GM12878 (cell line): ENCODE measurements around the gene MAZ. TPM values are rescaled to one million over a fixed set of nuclear protein-coding genes. Genes with fewer than 3 reads are reported as not detected.

ENCODE experiments used
- ATAC-seq: fragments of 200-7000 bp; cut with Tn5 transposase; 3 replicates; pipeline ENCODE4 v1.9.1; 2020; ENCODE audit warnings: mild to moderate bottlenecking, moderate library complexity
- BruUV-seq: library from RNA; stranded (reverse); fragments of 400-500 nt; replicated peaks from 2 replicates; lab custom pipeline; 2021; lab: Mats Ljungman, UMichigan
- CTCF ChIA-PET: fragments of 300-600 bp; sonication (Branson Sonifier 250); formaldehyde crosslinking; extraction: SDS; loops from one replicate; lab custom pipeline; 2021; ENCODE audit warnings: inconsistent platforms; lab: Yijun Ruan, JAX
- POLR2A ChIA-PET: fragments of 350-600 bp; formaldehyde crosslinking; extraction: SDS; loops from one replicate; lab custom pipeline; 2021; ENCODE audit warnings: inconsistent platforms; lab: Charles Lee
- RAD21 ChIA-PET: fragments of 300-600 bp; sonication (Branson Sonifier 250); formaldehyde crosslinking; loops from one replicate; lab custom pipeline; 2023; ENCODE audit warnings: antibody characterized with exemption; ENCODE audit not compliant: unreplicated experiment; lab: Charles Lee
- SMC1A ChIA-PET: fragments of 300-600 bp; sonication (Branson Sonifier 250); formaldehyde crosslinking; loops from one replicate; lab custom pipeline; 2023; ENCODE audit not compliant: unreplicated experiment, uncharacterized antibody; lab: Charles Lee
- DNase-seq: peaks from one replicate; pipeline ENCODE4 v3.0.0-alpha.2; 2011; ENCODE audit warnings: low read depth, low spot score
- FAIRE-seq: peaks from 3 replicates; lab custom pipeline; 2011; peaks lifted over from hg19 to GRCh38; lab: Jason Lieb, UNC
- H2AFZ ChIP-seq: 2 replicates; pipeline ENCODE4 v1.6.0; 2011; ENCODE audit warnings: low read depth, low read length, control low read depth; ENCODE audit not compliant: control insufficient read depth
- H3K27ac ChIP-seq: 2 replicates; pipeline ENCODE4 v1.5.1; 2011; ENCODE audit warnings: control low read depth; ENCODE audit not compliant: control insufficient read depth, insufficient read depth
- H3K27me3 ChIP-seq, 2 experiments: replicated peaks in 1 of 2; 2 replicates each; pipeline versions ENCODE4 v1.6.0 to v1.6.1; 2011; ENCODE audit warnings: low read length in 1 of 2; ENCODE audit not compliant: control insufficient read depth in 2 of 2, insufficient read depth in 2 of 2
- H3K36me3 ChIP-seq, 2 experiments: 2 replicates each; pipeline ENCODE4 v1.5.1; 2011; ENCODE audit warnings: low read length in 1 of 2; ENCODE audit not compliant: control insufficient read depth in 2 of 2, insufficient read depth in 2 of 2
- H3K4me1 ChIP-seq: 2 replicates; pipeline ENCODE4 v1.6.1; 2011; ENCODE audit warnings: mild to moderate bottlenecking, low read length, moderate library complexity, mixed read lengths; ENCODE audit not compliant: control insufficient read depth, insufficient read depth
- H3K4me2 ChIP-seq: 2 replicates; pipeline ENCODE4 v1.6.0; 2011; ENCODE audit warnings: control low read depth; ENCODE audit not compliant: control insufficient read depth, insufficient read depth
- H3K4me3 ChIP-seq: fragments of 200-600 bp; sonication (generic); 2 replicates; pipeline ENCODE4 v1.5.1; 2016
- H3K79me2 ChIP-seq: 2 replicates; pipeline ENCODE4 v1.6.0; 2011; ENCODE audit warnings: low read length; ENCODE audit not compliant: control insufficient read depth, insufficient read depth
- H3K9ac ChIP-seq: 2 replicates; pipeline ENCODE4 v1.8.0; 2011; ENCODE audit warnings: low read length, control low read depth, mixed read lengths; ENCODE audit not compliant: control insufficient read depth, insufficient read depth
- H3K9me3 ChIP-seq: replicated peaks from 3 replicates; pipeline ENCODE4 v1.5.1; 2011; ENCODE audit warnings: mild to moderate bottlenecking, low read length; ENCODE audit not compliant: control insufficient read depth, insufficient read depth
- H4K20me1 ChIP-seq: 2 replicates; pipeline ENCODE4 v1.6.0; 2011; ENCODE audit not compliant: control insufficient read depth, insufficient read depth
- ATF7 ChIP-seq: fragments of 450-650 bp; IDR thresholded peaks from 2 replicates; pipeline ENCODE4 v1.6.1; 2016; ENCODE audit warnings: low read depth, mild to moderate bottlenecking
- ETV6 ChIP-seq, 2 experiments: fragments of 450-650 bp in 1 of 2; IDR thresholded peaks in 1 of 2; conservative IDR thresholded peaks in 1 of 2; 2 replicates each; pipeline ENCODE4 v1.6.1; 2014; ENCODE audit warnings: antibody characterized with exemption in 1 of 2, borderline replicate concordance in 1 of 2, low read depth in 1 of 2, mild to moderate bottlenecking in 1 of 2, moderate library complexity in 1 of 2
- IKZF1 ChIP-seq: fragments of 450-650 bp; conservative IDR thresholded peaks from 2 replicates; pipeline ENCODE4 v1.6.1; 2017; ENCODE audit warnings: antibody characterized with exemption, mild to moderate bottlenecking
- IKZF2 ChIP-seq, 2 experiments: fragments of 450-650 bp; IDR thresholded peaks; 2 replicates each; pipeline ENCODE4 v1.6.1; 2017; ENCODE audit warnings: mild to moderate bottlenecking in 2 of 2, moderate library complexity in 2 of 2
- MTA2 ChIP-seq: fragments of 450-650 bp; IDR thresholded peaks from 2 replicates; pipeline ENCODE4 v1.6.1; 2016; ENCODE audit warnings: low read depth, mild to moderate bottlenecking, moderate library complexity
- NFXL1 ChIP-seq: fragments of 450-650 bp; IDR thresholded peaks from 2 replicates; pipeline ENCODE4 v1.6.1; 2017; ENCODE audit warnings: antibody characterized with exemption, mild to moderate bottlenecking, borderline replicate concordance
- SMC3 ChIP-seq: IDR thresholded peaks from 2 replicates; pipeline ENCODE4 v1.6.1; 2011; ENCODE audit warnings: low read length, improper control_type of control experiment, borderline replicate concordance
- WGBS: methylation state at CpG from one replicate; pipeline ENCODE4 v1.1.6; 2016; ENCODE audit warnings: low lambda C conversion rate; ENCODE audit not compliant: insufficient replicate concordance, insufficient coverage; ENCODE audit errors: missing lambda C conversion rate; 5-methylcytosine and 5-hydroxymethylcytosine counted together
- in situ Hi-C: fragments of 300-500 bp; cut with MboI; formaldehyde crosslinking; loops from 9 replicates; pipeline ENCODE4 v1.14.3; 2018; ENCODE audit warnings: mixed read lengths
- intact Hi-C: fragments of 100-400 bp; cut with micrococcal nuclease; formaldehyde crosslinking; loops from one replicate; pipeline ENCODE4 v1.14.2; 2022; ENCODE audit not compliant: unreplicated experiment
- polyA plus RNA-seq, 11 experiments: library from polyadenylated mRNA; depleted of rRNA in 4 of 11; unstranded in 6 of 11; stranded (reverse) in 5 of 11; fragments of >200 nt; fragmentation: Nextera tagmentation in 4 of 11; fragmentation: Illumina TruSeq in 1 of 11; extraction: Ambion mirVana in 4 of 11; extraction: Trizol in 1 of 11; gene quantifications; 1 replicate in 1 of 11; 2 replicates in 10 of 11; pipeline versions ENCODE4 v1.2.1 to v1.2.3, GENCODE V29; 2011 to 2016; ENCODE audit warnings: inconsistent platforms in 2 of 11, missing spikeins in 2 of 11, low read depth in 1 of 11
- total RNA-seq, 4 experiments: library from RNA; depleted of rRNA in 3 of 4; stranded (reverse); fragments of >200 nt in 3 of 4; fragmentation: Illumina TruSeq in 1 of 4; extraction: Trizol in 1 of 4; gene quantifications; 2 replicates each; pipeline versions ENCODE4 v1.2.1 to v1.2.3, GENCODE V29; 2013 to 2021
- TF ChIP-seq, protein P1 (sequence below): IDR thresholded peaks from 2 replicates; pipeline ENCODE4 v1.6.1; 2012; ENCODE audit warnings: improper control_type of control experiment, low read depth, low read length; ENCODE audit not compliant: insufficient replicate concordance

MAZ gene
- total and polyA plus RNA-seq, 10 of the 15 experiments (the other 5 are each of a cell fraction or from before 2014, with no cell fraction given) = 23.9 to 309 (median 116) TPM

DNA sequence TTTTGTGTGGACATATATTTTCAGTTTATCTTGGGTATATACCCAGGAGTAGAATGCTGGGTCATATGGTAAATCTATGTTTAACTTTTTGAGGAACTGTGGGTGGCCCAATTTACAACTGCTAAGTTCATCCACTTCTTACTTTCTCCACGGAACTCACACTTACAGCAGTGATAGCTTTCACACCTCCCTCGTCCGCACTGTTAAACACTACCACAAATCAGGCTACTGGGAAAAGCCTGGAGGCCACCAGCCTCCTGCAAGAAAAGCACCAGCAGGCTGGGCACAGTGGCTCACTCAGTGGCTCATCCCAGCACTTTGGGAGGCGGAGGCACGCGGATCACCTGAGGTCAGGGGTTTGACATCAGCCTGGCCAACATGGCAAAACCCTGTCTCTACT is 43.0 kb upstream of the MAZ start:
- H3K79me2 ChIP-seq = no peaks in the 10 kb centered on the region
- BruUV-seq = no TSS peak
- in situ Hi-C loops = no loop called here
- no peak for FAIRE-seq
- no peak overlapping the region for H3K9ac ChIP-seq
- no peak overlapping the region for H3K4me2 ChIP-seq
- TF ChIP-seq SMC3 (no peak), ATF7 (no peak), IKZF2 (IDR thresholded peaks at IDR 0.05) (peak in 1 of 2 experiments; percentile 33; a peak in 1 of 4 replicates), NFXL1 (no peak), ETV6 (conservative IDR thresholded peaks at IDR 0.05 in 1 of 2, IDR thresholded peaks at IDR 0.05 in 1 of 2; ENCODE audit: borderline replicate concordance in 1 of 2, low read depth in 1 of 2) (no peak), MTA2 (0 out of 2 replicates have a peak, but pooled peaks have one; percentile 12), IKZF1 (peak; percentile 62; the same call in 1 of the 2 replicates)
- TF ChIP-seq, protein P1, sequence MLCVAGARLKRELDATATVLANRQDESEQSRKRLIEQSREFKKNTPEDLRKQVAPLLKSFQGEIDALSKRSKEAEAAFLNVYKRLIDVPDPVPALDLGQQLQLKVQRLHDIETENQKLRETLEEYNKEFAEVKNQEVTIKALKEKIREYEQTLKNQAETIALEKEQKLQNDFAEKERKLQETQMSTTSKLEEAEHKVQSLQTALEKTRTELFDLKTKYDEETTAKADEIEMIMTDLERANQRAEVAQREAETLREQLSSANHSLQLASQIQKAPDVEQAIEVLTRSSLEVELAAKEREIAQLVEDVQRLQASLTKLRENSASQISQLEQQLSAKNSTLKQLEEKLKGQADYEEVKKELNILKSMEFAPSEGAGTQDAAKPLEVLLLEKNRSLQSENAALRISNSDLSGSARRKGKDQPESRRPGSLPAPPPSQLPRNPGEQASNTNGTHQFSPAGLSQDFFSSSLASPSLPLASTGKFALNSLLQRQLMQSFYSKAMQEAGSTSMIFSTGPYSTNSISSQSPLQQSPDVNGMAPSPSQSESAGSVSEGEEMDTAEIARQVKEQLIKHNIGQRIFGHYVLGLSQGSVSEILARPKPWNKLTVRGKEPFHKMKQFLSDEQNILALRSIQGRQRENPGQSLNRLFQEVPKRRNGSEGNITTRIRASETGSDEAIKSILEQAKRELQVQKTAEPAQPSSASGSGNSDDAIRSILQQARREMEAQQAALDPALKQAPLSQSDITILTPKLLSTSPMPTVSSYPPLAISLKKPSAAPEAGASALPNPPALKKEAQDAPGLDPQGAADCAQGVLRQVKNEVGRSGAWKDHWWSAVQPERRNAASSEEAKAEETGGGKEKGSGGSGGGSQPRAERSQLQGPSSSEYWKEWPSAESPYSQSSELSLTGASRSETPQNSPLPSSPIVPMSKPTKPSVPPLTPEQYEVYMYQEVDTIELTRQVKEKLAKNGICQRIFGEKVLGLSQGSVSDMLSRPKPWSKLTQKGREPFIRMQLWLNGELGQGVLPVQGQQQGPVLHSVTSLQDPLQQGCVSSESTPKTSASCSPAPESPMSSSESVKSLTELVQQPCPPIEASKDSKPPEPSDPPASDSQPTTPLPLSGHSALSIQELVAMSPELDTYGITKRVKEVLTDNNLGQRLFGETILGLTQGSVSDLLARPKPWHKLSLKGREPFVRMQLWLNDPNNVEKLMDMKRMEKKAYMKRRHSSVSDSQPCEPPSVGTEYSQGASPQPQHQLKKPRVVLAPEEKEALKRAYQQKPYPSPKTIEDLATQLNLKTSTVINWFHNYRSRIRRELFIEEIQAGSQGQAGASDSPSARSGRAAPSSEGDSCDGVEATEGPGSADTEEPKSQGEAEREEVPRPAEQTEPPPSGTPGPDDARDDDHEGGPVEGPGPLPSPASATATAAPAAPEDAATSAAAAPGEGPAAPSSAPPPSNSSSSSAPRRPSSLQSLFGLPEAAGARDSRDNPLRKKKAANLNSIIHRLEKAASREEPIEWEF = no peak
- TF ChIP-seq, all 136 proteins: peak for 3
- intact Hi-C loops = no loop called here
- CTCF ChIA-PET = no interaction called here
- Histone ChIP-seq H3K27ac (no peak overlapping the region), H3K27me3 (no peaks in the 10 kb centered on the region), H3K9me3 (no peaks in the 10 kb centered on the region), H3K4me3 (no peak overlapping the region), H4K20me1 (no peaks in the 10 kb centered on the region), H2AFZ (no peak overlapping the region), H3K36me3 (no peaks in the 10 kb centered on the region), H3K4me1 (no peaks in the 10 kb centered on the region)
- POLR2A ChIA-PET = no interaction called here
- DNase-seq = no peak
- 95% methylated on average over 6 of the region's 6 CpGs for WGBS
- RAD21 ChIA-PET = no interaction called here
- SMC1A ChIA-PET = no interaction called here
- ATAC-seq = no peak
